HG03342 (cell line): Measurements from ENCODE around the gene NOC2L.

Source experiments
- ATAC-seq: cut with Tn5 transposase; IDR thresholded peaks from one replicate; pipeline ENCODE4 v1.9.1; 2021; ENCODE audit warnings: mild to moderate bottlenecking, moderate library complexity; ENCODE audit not compliant: unreplicated experiment

Gene NOC2L

GRCh38 chr1:958823-959730 is at the start of gene NOC2L:
NOC2L (minus strand) TSS chr1:959256; CDS start chr1:959240, 16 bp downstream.
- ATAC-seq: peak; percentile 59

GRCh38 chr1:1006305-1007159 is 47.5 kb upstream of the NOC2L start:
- ATAC-seq: no peak

GRCh38 chr1:1005774-1006304 is 46.8 kb upstream of the NOC2L start:
- no peak for ATAC-seq

GRCh38 chr1:1004780-1005697 is 46.0 kb upstream of the NOC2L start:
- no peak for ATAC-seq

GRCh38 chr1:1004420-1004779 is 45.3 kb upstream of the NOC2L start:
- ATAC-seq: no peak

GRCh38 chr1:1003618-1004419 is 44.8 kb upstream of the NOC2L start:
- no peak for ATAC-seq

- no peak for ATAC-seq
These were observed 42.2 kb upstream of the NOC2L start for GRCh38 chr1:1001057-1001783.

GRCh38 chr1:1000357-1001056 is 41.5 kb upstream of the NOC2L start:
- ATAC-seq: peak; percentile 25

GRCh38 chr1:999725-1000356 is 40.8 kb upstream of the NOC2L start, which contains the start of gene HES4:
HES4 (minus strand) TSS chr1:1000097; CDS start chr1:999973, 124 bp downstream.
- ATAC-seq: peak; percentile 41

GRCh38 chr1:998995-999724 is 40.1 kb upstream of the NOC2L start:
- no peak for ATAC-seq

GRCh38 chr1:998745-998994 is 39.6 kb upstream of the NOC2L start:
- ATAC-seq: no peak

- ATAC-seq: no peak
These were observed 39.1 kb upstream of the NOC2L start for GRCh38 chr1:997993-998744.

GRCh38 chr1:997713-997992 is 38.6 kb upstream of the NOC2L start:
- ATAC-seq: no peak

- no peak for ATAC-seq
These were observed 38.0 kb upstream of the NOC2L start for GRCh38 chr1:996851-997712.

GRCh38 chr1:995665-996633 is 36.9 kb upstream of the NOC2L start:
- no peak for ATAC-seq
